ENCODE data around the gene ZNF337.

The ZNF337 gene

GRCh38 chr20:25733903-25734302 is 37.2 kb upstream of the ZNF337 start:
- TF ChIP-seq TEAD4 (IDR thresholded peaks at IDR 0.05): no peak
- no peak for TF ChIP-seq NFIC (IDR thresholded peaks at IDR 0.05)
- no peak for TF ChIP-seq CREB1 (IDR thresholded peaks at IDR 0.05; ENCODE audit: low read depth)
- no peak for TF ChIP-seq EGR1 (IDR thresholded peaks at IDR 0.05)
- TF ChIP-seq FOXM1 (IDR thresholded peaks at IDR 0.05; ENCODE audit: borderline replicate concordance, low read depth): no peak
- TF ChIP-seq EP300 (IDR thresholded peaks at IDR 0.05; ENCODE audit: borderline replicate concordance): no peak
- no peak for TF ChIP-seq YY1 (IDR thresholded peaks at IDR 0.05; ENCODE audit: low read depth)
- no peak for TF ChIP-seq CEBPB (IDR thresholded peaks at IDR 0.05)
- TF ChIP-seq RAD21 (IDR thresholded peaks at IDR 0.05; ENCODE audit: low read depth): no peak
- TF ChIP-seq USF1 (IDR thresholded peaks at IDR 0.05): no peak
- no peak for TF ChIP-seq TAF1 (IDR thresholded peaks at IDR 0.05; ENCODE audit: low read depth)
- TF ChIP-seq ZBTB7A (IDR thresholded peaks at IDR 0.05; ENCODE audit: low read depth): no peak

- TF ChIP-seq FOXM1 (IDR thresholded peaks at IDR 0.05; ENCODE audit: borderline replicate concordance, low read depth) (no peak), CREB1 (IDR thresholded peaks at IDR 0.05; ENCODE audit: low read depth) (no peak), EGR1 (IDR thresholded peaks at IDR 0.05) (no peak), TCF12 (IDR thresholded peaks at IDR 0.05; ENCODE audit: low read depth) (no peak), EP300 (IDR thresholded peaks at IDR 0.05; ENCODE audit: borderline replicate concordance) (no peak), YY1 (IDR thresholded peaks at IDR 0.05; ENCODE audit: low read depth) (no peak), CEBPB (IDR thresholded peaks at IDR 0.05) (no peak), USF1 (IDR thresholded peaks at IDR 0.05) (no peak), MAX (IDR thresholded peaks at IDR 0.05) (no peak), TEAD4 (IDR thresholded peaks at IDR 0.05) (no peak), REST (IDR thresholded peaks at IDR 0.05; ENCODE audit: low read depth) (no peak)
Measured at GRCh38 chr20:25730862-25731261, 34.2 kb upstream of the ZNF337 start.

GRCh38 chr20:25726357-25726756 is 29.7 kb upstream of the ZNF337 start:
- TF ChIP-seq FOXM1 (IDR thresholded peaks at IDR 0.05; ENCODE audit: borderline replicate concordance, low read depth) (no peak), MAX (IDR thresholded peaks at IDR 0.05) (no peak), TEAD4 (IDR thresholded peaks at IDR 0.05) (no peak), RAD21 (IDR thresholded peaks at IDR 0.05; ENCODE audit: low read depth) (no peak), TAF1 (IDR thresholded peaks at IDR 0.05; ENCODE audit: low read depth) (no peak), CEBPB (IDR thresholded peaks at IDR 0.05) (no peak), REST (IDR thresholded peaks at IDR 0.05; ENCODE audit: low read depth) (no peak), EP300 (IDR thresholded peaks at IDR 0.05; ENCODE audit: borderline replicate concordance) (no peak), TCF12 (IDR thresholded peaks at IDR 0.05; ENCODE audit: low read depth) (no peak), USF1 (IDR thresholded peaks at IDR 0.05) (no peak), EGR1 (IDR thresholded peaks at IDR 0.05) (no peak), ZBTB7A (IDR thresholded peaks at IDR 0.05; ENCODE audit: low read depth) (no peak), CREB1 (IDR thresholded peaks at IDR 0.05; ENCODE audit: low read depth) (no peak)

- no peak for TF ChIP-seq USF1 (IDR thresholded peaks at IDR 0.05)
- no peak for TF ChIP-seq CREB1 (IDR thresholded peaks at IDR 0.05; ENCODE audit: low read depth)
- TF ChIP-seq FOXM1 (IDR thresholded peaks at IDR 0.05; ENCODE audit: borderline replicate concordance, low read depth): no peak
- TF ChIP-seq CEBPB (IDR thresholded peaks at IDR 0.05): no peak
- no peak for TF ChIP-seq MAX (IDR thresholded peaks at IDR 0.05)
- no peak for TF ChIP-seq REST (IDR thresholded peaks at IDR 0.05; ENCODE audit: low read depth)
- TF ChIP-seq YY1 (IDR thresholded peaks at IDR 0.05; ENCODE audit: low read depth): no peak
Measured at GRCh38 chr20:25725639-25726038, 29.0 kb upstream of the ZNF337 start.
